ENCODE measurements around the gene CSH1.
"Not testable (repeated sequence)": the region's sequence is repeated elsewhere in the genome, so short reads cannot be mapped to it uniquely, and the experiment has no call there.

The CSH1 gene

DNA sequence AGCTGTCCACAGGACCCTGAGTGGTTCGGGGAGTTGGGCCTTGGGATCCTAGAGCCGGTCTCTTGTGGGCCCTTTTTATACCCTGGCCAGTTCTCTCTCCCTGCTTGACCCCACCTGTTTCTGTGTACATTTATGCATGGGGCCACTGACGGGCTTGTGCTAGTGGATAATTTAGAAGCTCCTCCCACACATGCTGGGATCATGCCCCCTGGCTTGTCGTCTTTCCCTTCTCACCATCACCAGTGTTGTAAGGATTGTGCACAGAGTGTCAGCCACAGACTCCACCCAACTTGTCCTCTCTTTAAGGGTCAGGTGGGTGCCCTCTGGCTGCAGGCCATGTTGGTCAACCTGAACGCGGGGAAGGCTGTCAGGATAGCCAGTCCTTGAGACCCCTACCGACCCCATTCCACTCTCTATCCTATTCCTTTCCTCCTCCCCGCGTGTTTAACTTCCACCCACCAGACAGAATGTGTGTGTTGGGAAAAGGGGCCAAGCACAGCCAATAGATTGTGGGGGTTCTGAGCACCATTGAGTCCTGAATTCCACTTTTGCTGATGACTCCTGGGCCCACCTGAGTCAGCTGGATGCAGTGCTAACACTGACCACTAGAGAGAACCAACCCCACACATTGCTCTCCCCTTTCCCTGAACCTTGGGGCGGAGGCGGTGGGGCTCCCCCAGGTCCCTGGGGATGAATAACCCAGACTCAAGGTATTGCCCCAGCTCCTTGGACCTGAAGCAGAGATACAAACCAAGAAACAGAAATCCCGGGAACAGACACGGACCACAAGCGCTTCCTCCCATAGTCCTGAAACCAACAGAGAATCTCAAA, at the start of gene CSH1:
Gene CSH1 (minus strand): TSS at position 51 of the 831 bp plus-strand sequence. CDS start 63 bp downstream, outside the sequence.
- DNase-seq (ENCODE audit: low spot score); in situ Hi-C loops (cut with MboI; ENCODE audit: low pct_unique_long_range_greater_than_20kb, low sequenced_read_pairs, unreplicated experiment): not testable (repeated sequence)

DNA sequence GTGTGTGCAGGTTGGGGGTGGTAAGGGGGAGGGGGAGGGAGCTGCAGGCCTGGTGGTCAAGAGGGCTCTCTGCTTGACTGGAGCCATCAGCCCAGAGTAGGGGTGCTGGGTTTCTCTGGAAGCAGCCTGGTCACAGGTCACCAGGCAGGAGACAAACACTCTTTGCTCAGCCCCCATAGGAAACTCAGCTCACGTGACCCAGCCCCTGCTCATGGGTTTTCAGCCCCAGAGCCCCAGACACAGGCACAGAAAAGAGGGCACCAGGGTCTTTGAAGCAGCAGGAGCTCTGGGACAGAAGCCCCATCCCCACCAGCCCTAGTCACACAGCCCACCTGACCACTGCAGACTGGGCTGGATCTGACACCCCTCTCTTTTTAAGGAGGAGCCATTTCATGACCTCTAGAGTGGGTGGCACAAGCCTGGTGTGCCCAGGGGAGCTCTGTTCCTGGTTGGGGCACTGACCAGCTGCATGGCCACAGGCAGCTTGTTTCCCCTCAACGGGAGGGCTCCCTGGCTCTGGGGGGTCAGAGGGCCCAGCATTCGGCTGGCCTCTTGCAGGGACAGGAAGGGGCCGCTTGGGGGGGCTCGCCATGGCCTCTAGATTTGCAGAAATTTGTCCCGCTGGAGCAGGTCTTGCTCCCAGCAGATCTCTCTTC, 49.5 kb upstream of the CSH1 start:
- peak; percentile 74 for DNase-seq (ENCODE audit: low spot score)
- TF ChIP-seq, protein P1, sequence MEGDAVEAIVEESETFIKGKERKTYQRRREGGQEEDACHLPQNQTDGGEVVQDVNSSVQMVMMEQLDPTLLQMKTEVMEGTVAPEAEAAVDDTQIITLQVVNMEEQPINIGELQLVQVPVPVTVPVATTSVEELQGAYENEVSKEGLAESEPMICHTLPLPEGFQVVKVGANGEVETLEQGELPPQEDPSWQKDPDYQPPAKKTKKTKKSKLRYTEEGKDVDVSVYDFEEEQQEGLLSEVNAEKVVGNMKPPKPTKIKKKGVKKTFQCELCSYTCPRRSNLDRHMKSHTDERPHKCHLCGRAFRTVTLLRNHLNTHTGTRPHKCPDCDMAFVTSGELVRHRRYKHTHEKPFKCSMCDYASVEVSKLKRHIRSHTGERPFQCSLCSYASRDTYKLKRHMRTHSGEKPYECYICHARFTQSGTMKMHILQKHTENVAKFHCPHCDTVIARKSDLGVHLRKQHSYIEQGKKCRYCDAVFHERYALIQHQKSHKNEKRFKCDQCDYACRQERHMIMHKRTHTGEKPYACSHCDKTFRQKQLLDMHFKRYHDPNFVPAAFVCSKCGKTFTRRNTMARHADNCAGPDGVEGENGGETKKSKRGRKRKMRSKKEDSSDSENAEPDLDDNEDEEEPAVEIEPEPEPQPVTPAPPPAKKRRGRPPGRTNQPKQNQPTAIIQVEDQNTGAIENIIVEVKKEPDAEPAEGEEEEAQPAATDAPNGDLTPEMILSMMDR (IDR thresholded peaks at IDR 0.05; ENCODE audit: extremely low read depth, insufficient read depth, missing control alignments) = peak; percentile 25
- in situ Hi-C loops (cut with MboI; ENCODE audit: low pct_unique_long_range_greater_than_20kb, low sequenced_read_pairs, unreplicated experiment) = no loop called here

DNA sequence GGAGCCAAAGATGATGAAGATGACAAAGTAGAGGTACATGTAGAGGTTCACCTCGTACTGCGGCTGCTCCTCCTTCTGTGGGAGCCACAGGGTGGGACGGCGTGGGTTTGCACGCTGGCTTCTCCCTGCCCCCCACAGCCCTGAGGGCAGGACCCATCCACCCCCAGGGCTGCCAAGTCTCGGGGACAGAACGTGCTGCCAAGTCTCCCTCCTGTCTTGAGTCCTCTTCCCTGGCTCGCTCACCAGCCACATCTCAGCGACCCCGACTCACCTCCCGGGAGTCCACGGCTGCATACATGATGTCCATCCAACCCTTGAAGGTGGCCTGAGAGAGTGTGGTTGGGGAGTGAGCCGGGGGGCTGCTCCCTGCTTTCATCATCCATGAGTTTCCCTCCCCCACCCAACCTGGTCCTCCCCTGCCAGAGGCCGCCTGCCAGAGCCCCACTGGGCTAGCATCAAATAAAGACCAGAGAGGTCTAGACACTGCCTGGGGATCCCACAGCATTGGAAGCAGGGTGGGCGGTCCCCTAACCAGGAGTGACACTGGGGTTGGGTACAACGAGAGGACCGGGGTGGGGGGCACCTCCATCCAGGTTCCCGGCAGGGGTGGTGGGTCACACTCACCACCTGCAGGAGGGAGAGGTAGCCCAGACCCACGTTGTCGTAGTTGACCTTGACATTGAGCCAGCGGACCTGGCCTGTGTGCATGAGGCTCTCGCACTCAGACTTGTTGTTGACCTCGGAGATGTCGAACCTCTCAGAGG, 48.5 kb upstream of the CSH1 start:
- DNase-seq (ENCODE audit: low spot score) = no peak
- TF ChIP-seq, protein P1 (IDR thresholded peaks at IDR 0.05; ENCODE audit: extremely low read depth, insufficient read depth, missing control alignments) = no peak
- in situ Hi-C loops (cut with MboI; ENCODE audit: low pct_unique_long_range_greater_than_20kb, low sequenced_read_pairs, unreplicated experiment) = no loop called here

DNA sequence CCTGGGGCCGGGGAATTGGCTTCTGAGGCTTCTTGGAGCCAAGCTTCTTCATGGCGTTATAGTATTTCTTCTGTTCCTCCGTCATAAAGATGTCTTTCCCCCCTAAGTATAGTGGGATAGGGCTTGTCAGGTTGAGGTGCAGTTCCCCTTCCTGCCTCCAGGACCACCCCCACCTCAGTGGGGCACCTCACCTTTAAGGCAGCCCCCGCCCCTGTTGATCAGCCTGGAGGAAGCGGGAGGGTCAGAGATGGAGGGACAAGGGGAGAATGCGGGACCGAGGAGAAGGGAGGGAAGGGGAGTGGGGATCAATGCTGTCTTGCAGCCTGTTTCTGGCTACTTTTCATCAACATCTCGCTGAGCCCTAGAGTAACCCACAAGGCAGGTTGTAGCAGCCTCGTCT, 47.4 kb upstream of the CSH1 start:
- in situ Hi-C loops (cut with MboI; ENCODE audit: low pct_unique_long_range_greater_than_20kb, low sequenced_read_pairs, unreplicated experiment) = no loop called here
- TF ChIP-seq, protein P1 (IDR thresholded peaks at IDR 0.05; ENCODE audit: extremely low read depth, insufficient read depth, missing control alignments) = no peak
- DNase-seq (ENCODE audit: low spot score) = no peak

DNA sequence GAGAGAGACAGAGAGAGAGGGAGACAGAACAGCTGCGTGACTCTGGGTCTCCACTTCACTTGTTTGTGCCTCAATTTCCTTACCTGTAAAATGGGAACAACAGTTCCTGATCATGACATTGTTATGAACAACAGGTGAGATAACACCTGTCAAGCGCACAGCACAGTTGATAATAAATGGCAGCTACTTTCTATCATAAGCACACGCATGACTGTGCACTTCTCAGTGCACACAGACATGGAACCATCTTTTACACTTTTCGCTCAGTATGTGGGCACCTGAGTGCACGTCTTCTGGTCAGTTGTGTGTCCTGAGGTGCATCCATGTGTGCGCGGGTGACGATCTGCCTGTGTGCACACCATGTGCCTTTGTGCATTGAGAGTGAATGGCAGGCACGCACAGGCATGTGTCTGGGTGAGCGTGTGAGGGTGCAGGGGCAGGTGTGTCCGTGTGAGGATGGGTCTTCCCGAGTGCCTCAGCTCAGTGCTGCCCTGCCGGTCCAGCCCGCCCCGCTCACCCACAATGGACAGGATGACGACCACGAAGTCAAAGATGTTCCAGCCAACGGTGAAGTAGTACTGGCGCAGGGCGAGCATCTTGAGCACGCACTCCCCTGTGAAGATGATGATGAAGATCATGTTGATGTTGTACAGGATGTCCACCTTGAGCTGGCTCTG, 46.1 kb upstream of the CSH1 start:
- in situ Hi-C loops (cut with MboI; ENCODE audit: low pct_unique_long_range_greater_than_20kb, low sequenced_read_pairs, unreplicated experiment) = no loop called here
- TF ChIP-seq, protein P1 (IDR thresholded peaks at IDR 0.05; ENCODE audit: extremely low read depth, insufficient read depth, missing control alignments) = no peak

DNA sequence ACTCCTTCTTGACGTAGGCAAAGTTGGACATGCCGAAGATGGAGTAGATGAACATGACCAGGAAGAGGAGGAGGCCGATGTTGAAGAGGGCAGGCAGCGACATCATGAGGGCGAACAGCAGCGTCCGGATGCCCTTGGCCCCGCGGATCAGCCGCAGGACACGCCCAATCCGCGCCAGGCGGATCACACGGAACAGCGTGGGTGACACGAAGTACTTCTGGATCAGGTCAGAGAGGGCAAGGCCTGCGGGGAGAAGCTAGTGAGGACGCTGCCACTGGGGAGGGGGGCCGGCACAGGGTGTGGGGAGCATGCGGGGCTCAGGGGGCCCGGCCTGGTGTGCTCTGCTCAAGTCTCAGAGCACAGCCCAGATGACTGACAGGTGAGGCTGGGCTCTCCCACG, 45.4 kb upstream of the CSH1 start:
- in situ Hi-C loops (cut with MboI; ENCODE audit: low pct_unique_long_range_greater_than_20kb, low sequenced_read_pairs, unreplicated experiment) = no loop called here
- TF ChIP-seq, protein P1 (IDR thresholded peaks at IDR 0.05; ENCODE audit: extremely low read depth, insufficient read depth, missing control alignments) = no peak
- no peak for DNase-seq (ENCODE audit: low spot score)

More for the DNA sequence above, 46.1 kb upstream of the CSH1 start:
- no peak for DNase-seq (ENCODE audit: low spot score)
